GM21619 (cell line): ENCODE measurements around the gene ZGRF1.
"Not testable (repeated sequence)": the region's sequence is repeated elsewhere in the genome, so short reads cannot be mapped to it uniquely, and the experiment has no call there.

Experiments
- ATAC-seq: cut with Tn5 transposase; IDR thresholded peaks from one replicate; pipeline ENCODE4 v1.9.1; 2021; ENCODE audit not compliant: unreplicated experiment

ZGRF1 gene

GRCh38 chr4:112554271-112554670, 82.4 kb downstream of the ZGRF1 start:
- not testable (repeated sequence) for ATAC-seq

- no peak for ATAC-seq
Observed at GRCh38 chr4:112552668-112553067, 84.0 kb downstream of the ZGRF1 start.

GRCh38 chr4:112550728-112551127, 86.0 kb downstream of the ZGRF1 start:
- no peak for ATAC-seq

GRCh38 chr4:112546476-112546875, 90.2 kb downstream of the ZGRF1 start:
- ATAC-seq, result no peak

GRCh38 chr4:112545346-112545745, 91.4 kb downstream of the ZGRF1 start:
- ATAC-seq, result no peak

- no peak for ATAC-seq
Observed at GRCh38 chr4:112540695-112541094, 96.0 kb downstream of the ZGRF1 start.

GRCh38 chr4:112536123-112536522, 100.6 kb downstream of the ZGRF1 start:
- ATAC-seq, result no peak

- no peak for ATAC-seq
Observed at GRCh38 chr4:112532267-112532666, 104.4 kb downstream of the ZGRF1 start.

- no peak for ATAC-seq
Observed at GRCh38 chr4:112531146-112531545, 105.6 kb downstream of the ZGRF1 start.

- ATAC-seq, result no peak
Observed at GRCh38 chr4:112526061-112526460, 110.6 kb downstream of the ZGRF1 start.

- ATAC-seq, result peak; percentile 81
Observed at GRCh38 chr4:112523764-112524505, 112.8 kb downstream of the ZGRF1 start.

GRCh38 chr4:112523008-112523721, 113.5 kb downstream of the ZGRF1 start:
- ATAC-seq, result peak; percentile 42

GRCh38 chr4:112522431-112522830, 114.3 kb downstream of the ZGRF1 start:
- not testable (repeated sequence) for ATAC-seq

- ATAC-seq, result no peak
Observed at GRCh38 chr4:112521123-112522023, 115.3 kb downstream of the ZGRF1 start.

GRCh38 chr4:112520598-112521122, 116.0 kb downstream of the ZGRF1 start:
- ATAC-seq, result no peak

- no peak for ATAC-seq
Observed at GRCh38 chr4:112519689-112520597, 116.8 kb downstream of the ZGRF1 start.

GRCh38 chr4:112518675-112519074, 118.0 kb downstream of the ZGRF1 start:
- no peak for ATAC-seq

GRCh38 chr4:112517911-112518310, 118.8 kb downstream of the ZGRF1 start:
- no peak for ATAC-seq

- ATAC-seq, result peak; percentile 35
Observed at GRCh38 chr4:112517067-112517634, 119.6 kb downstream of the ZGRF1 start.
